ENCODE results near the gene B4GALT5. TPM values are rescaled to one million over a fixed set of nuclear protein-coding genes. Genes with fewer than 3 reads are reported as not detected.

B4GALT5 gene
- total and polyA plus RNA-seq, 5 donors from 2014 or later = 0.45 to 13.6 (median 1.1) TPM

DNA sequence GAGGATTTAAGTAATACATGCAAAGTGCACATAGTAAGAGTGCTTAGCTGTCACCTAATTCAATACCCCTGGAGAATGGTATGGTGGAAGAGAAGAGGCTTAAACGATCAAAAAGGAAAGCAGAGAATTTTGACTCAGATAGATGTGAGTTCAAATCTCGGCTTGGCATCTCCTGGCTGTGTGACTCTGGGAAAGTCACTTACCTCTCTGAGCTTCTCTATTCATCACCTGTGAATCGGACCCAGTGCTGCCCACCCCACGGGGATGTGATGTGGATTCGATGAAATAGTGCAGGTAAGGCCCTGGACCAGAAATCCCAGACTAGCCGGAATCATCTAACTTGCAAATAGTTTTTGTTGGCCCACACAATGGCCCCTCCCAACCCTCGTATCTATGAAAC is 1.8 kb upstream of the B4GALT5 start:
- H3K27me3 Mint-ChIP-seq = no peaks in the 10 kb centered on the region
- no peaks in the 10 kb centered on the region for H3K36me3 ChIP-seq (ENCODE audit: control insufficient read depth, insufficient read depth, low read length)
- H3K27ac ChIP-seq (ENCODE audit: insufficient read depth, low read length, poor library complexity, severe bottlenecking) = no peak overlapping the region
- H3K4me3 Mint-ChIP-seq = peak overlapping the region; percentile 17 to 90 (median 67)
- no peak overlapping the region for H3K4me3 ChIP-seq (ENCODE audit: low read depth, low read length)
- no peaks in the 10 kb centered on the region for H3K27me3 ChIP-seq (ENCODE audit: control insufficient read depth, insufficient read depth, low read length)
- peaks cover 36% of the 10 kb centered on the region for H3K4me1 ChIP-seq (ENCODE audit: control insufficient read depth, insufficient read depth, low read length, poor library complexity, severe bottlenecking)
- no peaks in the 10 kb centered on the region for H3K36me3 Mint-ChIP-seq
- peak overlapping the region in 1 of 3 donors; percentile 92 for H3K27ac Mint-ChIP-seq
- no peak for DNase-seq
- H3K9me3 Mint-ChIP-seq = peaks cover 0 to 1% (median 0%) of the 10 kb centered on the region in 7 donors
- no peaks in the 10 kb centered on the region for H3K9me3 ChIP-seq (ENCODE audit: control insufficient read depth in 2 of 2, low read length in 2 of 2)
- no peak for ATAC-seq (ENCODE audit: low read depth in 2 of 2)
- H3K4me1 Mint-ChIP-seq = peaks cover 16 to 38% (median 26%) of the 10 kb centered on the region in 4 donors

GRCh38 chr20:49712996-49713752 is 504 bp downstream of the B4GALT5 start:
- peaks cover 36% of the 10 kb centered on the region for H3K4me1 ChIP-seq (ENCODE audit: control insufficient read depth, insufficient read depth, low read length, poor library complexity, severe bottlenecking)

DNA sequence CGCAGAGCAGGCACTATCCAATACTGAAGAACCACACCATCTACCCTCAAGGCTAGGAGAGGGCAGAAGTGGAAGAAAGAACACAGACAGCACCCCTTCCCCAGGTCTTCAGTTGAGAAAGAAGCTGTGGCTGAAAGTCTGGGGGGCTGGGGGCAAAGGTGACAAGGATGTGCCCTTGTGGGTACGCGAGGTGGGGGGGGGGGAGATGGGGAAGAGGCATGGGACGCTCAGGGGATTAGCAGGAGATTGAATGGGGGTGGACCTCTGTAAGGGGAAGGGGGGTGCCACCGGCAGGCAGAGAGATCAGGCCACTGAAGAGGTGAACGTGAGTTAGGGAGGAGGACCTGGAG is 1.1 kb downstream of the B4GALT5 start:
- H3K4me3 ChIP-seq (ENCODE audit: low read depth, low read length) = peak overlapping the region; percentile 63
- peak overlapping the region; percentile 48 to 82 (median 77) for H3K27ac Mint-ChIP-seq
- ATAC-seq (ENCODE audit: low read depth in 2 of 2) = no peak
- H3K9me3 Mint-ChIP-seq = no peaks in the 10 kb centered on the region
- H3K27me3 ChIP-seq (ENCODE audit: control insufficient read depth, insufficient read depth, low read length) = no peaks in the 10 kb centered on the region
- H3K36me3 Mint-ChIP-seq = no peaks in the 10 kb centered on the region
- H3K9me3 ChIP-seq (ENCODE audit: control insufficient read depth in 2 of 2, low read length in 2 of 2) = no peaks in the 10 kb centered on the region
- no peaks in the 10 kb centered on the region for H3K27me3 Mint-ChIP-seq
- peaks cover 16 to 54% (median 34%) of the 10 kb centered on the region in 4 donors for H3K4me1 Mint-ChIP-seq
- H3K27ac ChIP-seq (ENCODE audit: insufficient read depth, low read length, poor library complexity, severe bottlenecking) = peak overlapping the region; percentile 60
- DNase-seq = peak in 1 of 3 donors; percentile 10
- peak overlapping the region; percentile 80 to 93 (median 89) for H3K4me3 Mint-ChIP-seq
- peaks cover 36% of the 10 kb centered on the region for H3K4me1 ChIP-seq (ENCODE audit: control insufficient read depth, insufficient read depth, low read length, poor library complexity, severe bottlenecking)
- H3K36me3 ChIP-seq (ENCODE audit: control insufficient read depth, insufficient read depth, low read length) = no peaks in the 10 kb centered on the region

More at GRCh38 chr20:49712996-49713752, 504 bp downstream of the B4GALT5 start:
- Histone ChIP-seq H3K27ac (ENCODE audit: insufficient read depth, low read length, poor library complexity, severe bottlenecking) (peak overlapping the region; percentile 60), H3K4me3 (ENCODE audit: low read depth, low read length) (peak overlapping the region; percentile 63), H3K9me3 (ENCODE audit: control insufficient read depth in 2 of 2, low read length in 2 of 2) (no peaks in the 10 kb centered on the region), H3K27me3 (ENCODE audit: control insufficient read depth, insufficient read depth, low read length) (no peaks in the 10 kb centered on the region), H3K36me3 (ENCODE audit: control insufficient read depth, insufficient read depth, low read length) (no peaks in the 10 kb centered on the region)
- Mint-ChIP-seq H3K9me3 (no peaks in the 10 kb centered on the region), H3K4me1 (peaks cover 16 to 54% (median 34%) of the 10 kb centered on the region in 4 donors), H3K27ac (peak overlapping the region; percentile 63 to 82 (median 77)), H3K36me3 (no peaks in the 10 kb centered on the region), H3K27me3 (no peaks in the 10 kb centered on the region), H3K4me3 (peak overlapping the region; percentile 80 to 93 (median 89))
- DNase-seq (peak in 2 of 3 donors; percentile 25 to 41), ATAC-seq (ENCODE audit: low read depth in 2 of 2) (peak; percentile 52 to 63)

- DNase-seq (no peak), ATAC-seq (ENCODE audit: low read depth in 2 of 2) (no peak)
- H3K27ac ChIP-seq (ENCODE audit: insufficient read depth, low read length, poor library complexity, severe bottlenecking) = no peak overlapping the region
- Mint-ChIP-seq H3K4me1 (peaks cover 16 to 57% (median 35%) of the 10 kb centered on the region in 4 donors), H3K9me3 (no peaks in the 10 kb centered on the region), H3K27ac (peak overlapping the region; percentile 34 to 84 (median 49)), H3K36me3 (no peaks in the 10 kb centered on the region), H3K4me3 (peak overlapping the region; percentile 80 to 93 (median 89)), H3K27me3 (no peaks in the 10 kb centered on the region)
- peaks cover 36% of the 10 kb centered on the region for H3K4me1 ChIP-seq (ENCODE audit: control insufficient read depth, insufficient read depth, low read length, poor library complexity, severe bottlenecking)
- peak overlapping the region; percentile 63 for H3K4me3 ChIP-seq (ENCODE audit: low read depth, low read length)
- H3K9me3 ChIP-seq (ENCODE audit: control insufficient read depth in 2 of 2, low read length in 2 of 2) = no peaks in the 10 kb centered on the region
- H3K27me3 ChIP-seq (ENCODE audit: control insufficient read depth, insufficient read depth, low read length) = no peaks in the 10 kb centered on the region
- H3K36me3 ChIP-seq (ENCODE audit: control insufficient read depth, insufficient read depth, low read length) = no peaks in the 10 kb centered on the region
Measured at GRCh38 chr20:49712118-49712517, 1.6 kb downstream of the B4GALT5 start.

DNA sequence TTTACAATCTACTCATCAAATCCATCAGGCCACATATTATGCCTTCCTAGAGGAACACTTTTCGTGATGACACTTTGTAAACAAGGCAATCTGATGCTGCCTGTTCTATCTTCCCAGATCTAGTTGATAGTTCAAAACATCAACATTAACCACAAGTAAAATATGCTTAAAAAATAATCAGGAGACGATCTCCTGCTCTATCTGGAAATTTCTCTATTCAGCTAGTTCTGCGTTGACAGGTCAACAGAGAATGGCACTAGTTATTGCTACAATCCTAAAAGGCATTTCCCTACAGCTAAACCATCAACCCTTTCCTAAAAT is 2.1 kb downstream of the B4GALT5 start:
- peak overlapping the region; percentile 63 for H3K4me3 ChIP-seq (ENCODE audit: low read depth, low read length)
- peak overlapping the region; percentile 34 to 84 (median 49) for H3K27ac Mint-ChIP-seq
- no peaks in the 10 kb centered on the region for H3K9me3 Mint-ChIP-seq

GRCh38 chr20:49710971-49711666 is 2.6 kb downstream of the B4GALT5 start:
- H3K4me3 Mint-ChIP-seq = peak overlapping the region; percentile 80 to 93 (median 89)
- Histone ChIP-seq H3K36me3 (ENCODE audit: control insufficient read depth, insufficient read depth, low read length) (no peaks in the 10 kb centered on the region), H3K27me3 (ENCODE audit: control insufficient read depth, insufficient read depth, low read length) (no peaks in the 10 kb centered on the region), H3K9me3 (ENCODE audit: control insufficient read depth in 2 of 2, low read length in 2 of 2) (no peaks in the 10 kb centered on the region), H3K4me1 (ENCODE audit: control insufficient read depth, insufficient read depth, low read length, poor library complexity, severe bottlenecking) (peaks cover 42% of the 10 kb centered on the region), H3K27ac (ENCODE audit: insufficient read depth, low read length, poor library complexity, severe bottlenecking) (no peak overlapping the region), H3K4me3 (ENCODE audit: low read depth, low read length) (peak overlapping the region; percentile 63)
- H3K9me3 Mint-ChIP-seq = no peaks in the 10 kb centered on the region
- no peak for DNase-seq
- H3K4me1 Mint-ChIP-seq = peaks cover 24 to 67% (median 44%) of the 10 kb centered on the region in 4 donors
- ATAC-seq (ENCODE audit: low read depth in 2 of 2) = no peak
- no peaks in the 10 kb centered on the region for H3K27me3 Mint-ChIP-seq
- H3K36me3 Mint-ChIP-seq = no peaks in the 10 kb centered on the region
- peak overlapping the region in 2 of 3 donors; percentile 17 to 57 for H3K27ac Mint-ChIP-seq

More for the DNA sequence above, 2.1 kb downstream of the B4GALT5 start:
- ATAC-seq (ENCODE audit: low read depth in 2 of 2) (no peak), DNase-seq (no peak)
- H3K27me3 ChIP-seq (ENCODE audit: control insufficient read depth, insufficient read depth, low read length) = no peaks in the 10 kb centered on the region
- H3K36me3 ChIP-seq (ENCODE audit: control insufficient read depth, insufficient read depth, low read length) = no peaks in the 10 kb centered on the region
- no peak overlapping the region for H3K27ac ChIP-seq (ENCODE audit: insufficient read depth, low read length, poor library complexity, severe bottlenecking)
- H3K4me1 ChIP-seq (ENCODE audit: control insufficient read depth, insufficient read depth, low read length, poor library complexity, severe bottlenecking) = peaks cover 36% of the 10 kb centered on the region
- Mint-ChIP-seq H3K4me1 (peaks cover 19 to 62% (median 39%) of the 10 kb centered on the region in 4 donors), H3K4me3 (peak overlapping the region; percentile 80 to 93 (median 89)), H3K27me3 (no peaks in the 10 kb centered on the region), H3K36me3 (no peaks in the 10 kb centered on the region)
- no peaks in the 10 kb centered on the region for H3K9me3 ChIP-seq (ENCODE audit: control insufficient read depth in 2 of 2, low read length in 2 of 2)

- peaks cover 31% of the 10 kb centered on the region for H3K4me1 ChIP-seq (ENCODE audit: control insufficient read depth, insufficient read depth, low read length, poor library complexity, severe bottlenecking)
- no peaks in the 10 kb centered on the region for H3K9me3 ChIP-seq (ENCODE audit: control insufficient read depth in 2 of 2, low read length in 2 of 2)
- DNase-seq = no peak
- ATAC-seq (ENCODE audit: low read depth in 2 of 2) = no peak
- Mint-ChIP-seq H3K27ac (peak overlapping the region in 2 of 3 donors; percentile 2 to 60), H3K9me3 (no peaks in the 10 kb centered on the region), H3K4me1 (peaks cover 29 to 65% (median 50%) of the 10 kb centered on the region in 4 donors), H3K4me3 (peak overlapping the region in 1 of 4 donors; percentile 33), H3K27me3 (no peaks in the 10 kb centered on the region), H3K36me3 (no peaks in the 10 kb centered on the region)
- no peaks in the 10 kb centered on the region for H3K27me3 ChIP-seq (ENCODE audit: control insufficient read depth, insufficient read depth, low read length)
- H3K27ac ChIP-seq (ENCODE audit: insufficient read depth, low read length, poor library complexity, severe bottlenecking) = no peak overlapping the region
- no peaks in the 10 kb centered on the region for H3K36me3 ChIP-seq (ENCODE audit: control insufficient read depth, insufficient read depth, low read length)
- H3K4me3 ChIP-seq (ENCODE audit: low read depth, low read length) = no peak overlapping the region
Measured at GRCh38 chr20:49707118-49707517, 6.6 kb downstream of the B4GALT5 start.

Data from CD4-positive, CD25-positive, alpha-beta regulatory T cell (primary cell).